ENCODE data around the gene RGL1.

Gene RGL1

GRCh38 chr1:183870351-183871077 is 65.6 kb downstream of the RGL1 start:
- no peak for DNase-seq

- DNase-seq, result no peak
These were observed 66.2 kb downstream of the RGL1 start for GRCh38 chr1:183871142-183871541.

- DNase-seq, result no peak
These were observed 66.7 kb downstream of the RGL1 start for GRCh38 chr1:183871601-183872000.

GRCh38 chr1:183872403-183872802 is 67.5 kb downstream of the RGL1 start:
- no peak for DNase-seq

- no peak for DNase-seq
These were observed 68.7 kb downstream of the RGL1 start for GRCh38 chr1:183873642-183874041.

- no peak for DNase-seq
These were observed 71.4 kb downstream of the RGL1 start for GRCh38 chr1:183876309-183876708.

GRCh38 chr1:183877053-183877720 is 72.3 kb downstream of the RGL1 start:
- DNase-seq, result no peak

- DNase-seq, result no peak
These were observed 74.6 kb downstream of the RGL1 start for GRCh38 chr1:183879494-183879893.

- DNase-seq, result no peak
These were observed 75.0 kb downstream of the RGL1 start for GRCh38 chr1:183879966-183880365.

GRCh38 chr1:183880531-183881243 is 75.8 kb downstream of the RGL1 start:
- no peak for DNase-seq

- peak; percentile 96 for DNase-seq
These were observed 76.6 kb downstream of the RGL1 start for GRCh38 chr1:183881387-183882131.

- DNase-seq, result no peak
These were observed 77.6 kb downstream of the RGL1 start for GRCh38 chr1:183882335-183883167.

GRCh38 chr1:183883623-183884022 is 78.7 kb downstream of the RGL1 start:
- no peak for DNase-seq

GRCh38 chr1:183884526-183884925 is 79.6 kb downstream of the RGL1 start:
- DNase-seq, result no peak

- DNase-seq, result no peak
These were observed 80.3 kb downstream of the RGL1 start for GRCh38 chr1:183885142-183885735.

GRCh38 chr1:183886083-183886828 is 81.3 kb downstream of the RGL1 start:
- DNase-seq, result no peak

- DNase-seq, result no peak
These were observed 81.9 kb downstream of the RGL1 start for GRCh38 chr1:183886853-183887252.

GRCh38 chr1:183887826-183888819 is 83.2 kb downstream of the RGL1 start:
- DNase-seq, result no peak

GRCh38 chr1:183889095-183889494 is 84.2 kb downstream of the RGL1 start:
- no peak for DNase-seq
